Right kidney (tissue), 1 donor: Measurements from ENCODE around the gene GSDMA.
A peak's percentile ranks its signal among the peaks of the same experiment; 100 is the strongest.
"Not testable (repeated sequence)": the region's sequence is repeated elsewhere in the genome, so short reads cannot be mapped to it uniquely, and the experiment has no call there.

Source experiments
- DNase-seq: peaks from one replicate; pipeline ENCODE4 v3.0.0-alpha.2; 2016

GSDMA gene

GRCh38 chr17:39929646-39930407, 33.0 kb upstream of the GSDMA start:
- no peak for DNase-seq

GRCh38 chr17:39933912-39934311, 28.9 kb upstream of the GSDMA start:
- DNase-seq = no peak

- no peak for DNase-seq
Observed at GRCh38 chr17:39934324-39934723, 28.5 kb upstream of the GSDMA start.

- no peak for DNase-seq
Observed at GRCh38 chr17:39935909-39936308, 26.9 kb upstream of the GSDMA start.

GRCh38 chr17:39937447-39937846, 25.4 kb upstream of the GSDMA start:
- no peak for DNase-seq

- no peak for DNase-seq
Observed at GRCh38 chr17:39938140-39938869, 24.5 kb upstream of the GSDMA start.

- no peak for DNase-seq
Observed at GRCh38 chr17:39939106-39939505, 23.7 kb upstream of the GSDMA start.

GRCh38 chr17:39939588-39940419, 23.0 kb upstream of the GSDMA start:
- DNase-seq = peak; percentile 44

- DNase-seq = no peak
Observed at GRCh38 chr17:39943702-39944392, 19.0 kb upstream of the GSDMA start.

- DNase-seq = no peak
Observed at GRCh38 chr17:39944393-39944711, 18.5 kb upstream of the GSDMA start.

- no peak for DNase-seq
Observed at GRCh38 chr17:39946551-39947330, 16.1 kb upstream of the GSDMA start.

GRCh38 chr17:39948489-39948828, 14.3 kb upstream of the GSDMA start:
- not testable (repeated sequence) for DNase-seq

GRCh38 chr17:39949028-39949427, 13.8 kb upstream of the GSDMA start:
- no peak for DNase-seq

GRCh38 chr17:39950871-39951348, 11.9 kb upstream of the GSDMA start:
- no peak for DNase-seq

- no peak for DNase-seq
Observed at GRCh38 chr17:39951924-39952679, 10.7 kb upstream of the GSDMA start.

- peak; percentile 68 for DNase-seq
Observed at GRCh38 chr17:39952680-39953470, 9.9 kb upstream of the GSDMA start.

- DNase-seq = no peak
Observed at GRCh38 chr17:39953471-39953888, 9.3 kb upstream of the GSDMA start.

GRCh38 chr17:39954876-39955275, 7.9 kb upstream of the GSDMA start:
- DNase-seq = no peak

- no peak for DNase-seq
Observed at GRCh38 chr17:39955726-39956225, 7.0 kb upstream of the GSDMA start.

- DNase-seq = no peak
Observed at GRCh38 chr17:39960524-39961041, 2.2 kb upstream of the GSDMA start.
